Activated CD4-positive, alpha-beta T cell treated with anti-CD3 and anti-CD28 coated beads, Interleukin-2, amount 50 U/mL, for 24 hours (primary cell): ENCODE measurements around the gene BICC1.
"Not testable (repeated sequence)": the region's sequence is repeated elsewhere in the genome, so short reads cannot be mapped to it uniquely, and the experiment has no call there.

Experiments
- DNase-seq, 2 donors: peaks; one replicate each; pipeline ENCODE4 v3.0.0-alpha.2; 2020; ENCODE audit warnings: low read depth in 1 of 2, low spot score in 1 of 2

Gene BICC1

GRCh38 chr10:58853668-58854067 lies 341.0 kb downstream of the BICC1 start:
- DNase-seq: no peak

- DNase-seq: no peak
Observed at GRCh38 chr10:58854811-58855210, 342.1 kb downstream of the BICC1 start.

GRCh38 chr10:58856508-58857240 lies 344.0 kb downstream of the BICC1 start:
- DNase-seq: no peak

- DNase-seq: no peak
Observed at GRCh38 chr10:58857251-58857805, 344.7 kb downstream of the BICC1 start.

- DNase-seq: not testable (repeated sequence)
Observed at GRCh38 chr10:58858123-58858522, 345.5 kb downstream of the BICC1 start.

GRCh38 chr10:58859526-58859925 lies 346.9 kb downstream of the BICC1 start:
- DNase-seq: no peak

- DNase-seq: no peak
Observed at GRCh38 chr10:58867683-58868082, 355.0 kb downstream of the BICC1 start.

GRCh38 chr10:58868736-58869435 lies 356.2 kb downstream of the BICC1 start:
- DNase-seq: no peak

- no peak for DNase-seq
Observed at GRCh38 chr10:58870070-58870469, 357.4 kb downstream of the BICC1 start.

GRCh38 chr10:58873161-58873560 lies 360.5 kb downstream of the BICC1 start:
- DNase-seq: no peak
